Tibial artery (tissue), 4 donors: Measurements from ENCODE around the gene JADE2.

Source experiments
- DNase-seq, 2 donors: peaks; one replicate each; pipeline ENCODE4 v3.0.0-alpha.2; 2019
- H3K27ac ChIP-seq, 2 donors: fragments of 200-600 bp; sonication (generic) in 1 of 2; 1 replicate in 1 of 2; 2 replicates in 1 of 2; pipeline ENCODE4 v1.5.1; 2018 to 2019; ENCODE audit warnings: mild to moderate bottlenecking in 1 of 2
- H3K27me3 ChIP-seq, 2 donors: fragments of 200-600 bp; sonication (generic) in 1 of 2; one replicate each; pipeline versions ENCODE4 v1.5.1 to v1.6.0; 2016 to 2019
- H3K36me3 ChIP-seq, 3 donors: fragments of 200-600 bp; sonication (generic) in 2 of 3; one replicate each; pipeline ENCODE4 v1.5.1; 2016 to 2019; ENCODE audit warnings: mild to moderate bottlenecking in 2 of 3
- H3K4me1 ChIP-seq, 4 donors: fragments of 200-600 bp; sonication (generic) in 2 of 4; 1 replicate in 3 of 4; 2 replicates in 1 of 4; pipeline ENCODE4 v1.5.1; 2016 to 2019
- H3K4me3 ChIP-seq, 2 donors: fragments of 200-600 bp; sonication (generic) in 1 of 2; 1 replicate in 1 of 2; 2 replicates in 1 of 2; pipeline ENCODE4 v1.5.1; 2018 to 2019; ENCODE audit warnings: mild to moderate bottlenecking in 2 of 2
- H3K9me3 ChIP-seq, 3 donors: fragments of 200-600 bp; sonication (generic) in 1 of 3; one replicate each; pipeline ENCODE4 v1.5.1; 2016 to 2019
- CTCF ChIP-seq, 2 experiments: fragments of 200-600 bp in 1 of 2; fragments of 450-650 bp in 1 of 2; IDR thresholded peaks; one replicate each; pipeline ENCODE4 v1.5.1; 2017 to 2019; ENCODE audit warnings: antibody characterized with exemption in 2 of 2, mild to moderate bottlenecking in 1 of 2, moderate library complexity in 1 of 2
- intact Hi-C: fragments of 100-400 bp; cut with DNase I; formaldehyde crosslinking; loops from one replicate; pipeline ENCODE4 v1.15.0; 2023; ENCODE audit warnings: low total_unique reads

Gene JADE2

DNA sequence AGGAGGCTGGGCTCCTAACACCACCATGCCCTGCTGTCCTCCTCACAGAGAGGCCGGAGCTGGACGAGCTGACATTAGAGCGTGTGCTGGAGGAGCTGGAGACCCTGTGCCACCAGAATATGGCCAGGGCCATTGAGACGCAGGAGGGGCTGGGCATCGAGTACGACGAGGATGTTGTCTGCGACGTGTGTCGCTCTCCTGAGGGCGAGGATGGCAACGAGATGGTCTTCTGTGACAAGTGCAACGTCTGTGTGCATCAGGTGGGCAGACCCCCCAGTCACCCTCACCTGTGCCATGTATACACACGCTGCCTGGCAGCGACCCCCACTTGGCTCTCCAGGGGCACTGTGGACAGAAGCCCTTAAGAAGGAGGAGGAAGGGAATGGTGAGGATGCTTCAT lies 35.2 kb downstream of the JADE2 start:
- Histone ChIP-seq H3K4me3 (no peak overlapping the region), H3K27ac (no peak overlapping the region), H3K36me3 (peaks cover 63 to 80% (median 74%) of the 10 kb centered on the region in 3 donors), H3K4me1 (peaks cover 0 to 18% (median 6%) of the 10 kb centered on the region in 4 donors), H3K27me3 (no peaks in the 10 kb centered on the region), H3K9me3 (no peaks in the 10 kb centered on the region)
- intact Hi-C loops, result no loop called here
- TF ChIP-seq CTCF (IDR thresholded peaks at IDR 0.05), result no peak
- DNase-seq, result no peak

GRCh38 chr5:134561871-134562296 lies 36.4 kb downstream of the JADE2 start:
- intact Hi-C loops, result no loop called here
- Histone ChIP-seq H3K27me3 (no peaks in the 10 kb centered on the region), H3K27ac (peak overlapping the region in 1 of 2 donors; percentile 3), H3K36me3 (peaks cover 72 to 86% (median 86%) of the 10 kb centered on the region in 3 donors), H3K4me1 (peaks cover 0 to 13% (median 3%) of the 10 kb centered on the region in 4 donors), H3K4me3 (no peak overlapping the region), H3K9me3 (no peaks in the 10 kb centered on the region)
- no peak for DNase-seq
- TF ChIP-seq CTCF (IDR thresholded peaks at IDR 0.05), result no peak

- no peak for TF ChIP-seq CTCF (IDR thresholded peaks at IDR 0.05)
- Histone ChIP-seq H3K36me3 (peaks cover 73 to 99% (median 95%) of the 10 kb centered on the region in 3 donors), H3K27ac (no peak overlapping the region), H3K9me3 (no peaks in the 10 kb centered on the region), H3K4me1 (peaks cover 0 to 22% (median 12%) of the 10 kb centered on the region in 4 donors), H3K4me3 (no peak overlapping the region), H3K27me3 (no peaks in the 10 kb centered on the region)
- DNase-seq, result no peak
- intact Hi-C loops, result no loop called here
Observed at GRCh38 chr5:134563221-134563620, 37.8 kb downstream of the JADE2 start.

- H3K4me1 ChIP-seq, result peaks cover 0 to 30% (median 19%) of the 10 kb centered on the region in 4 donors
- H3K4me3 ChIP-seq, result no peak overlapping the region
- no peak for TF ChIP-seq CTCF (IDR thresholded peaks at IDR 0.05)
- H3K36me3 ChIP-seq, result peaks cover 73 to 100% (median 89%) of the 10 kb centered on the region in 3 donors
- no peak overlapping the region for H3K27ac ChIP-seq
- intact Hi-C loops, result no loop called here
- no peaks in the 10 kb centered on the region for H3K9me3 ChIP-seq
- no peak for DNase-seq
- no peaks in the 10 kb centered on the region for H3K27me3 ChIP-seq
Observed at GRCh38 chr5:134563962-134564361, 38.5 kb downstream of the JADE2 start.

DNA sequence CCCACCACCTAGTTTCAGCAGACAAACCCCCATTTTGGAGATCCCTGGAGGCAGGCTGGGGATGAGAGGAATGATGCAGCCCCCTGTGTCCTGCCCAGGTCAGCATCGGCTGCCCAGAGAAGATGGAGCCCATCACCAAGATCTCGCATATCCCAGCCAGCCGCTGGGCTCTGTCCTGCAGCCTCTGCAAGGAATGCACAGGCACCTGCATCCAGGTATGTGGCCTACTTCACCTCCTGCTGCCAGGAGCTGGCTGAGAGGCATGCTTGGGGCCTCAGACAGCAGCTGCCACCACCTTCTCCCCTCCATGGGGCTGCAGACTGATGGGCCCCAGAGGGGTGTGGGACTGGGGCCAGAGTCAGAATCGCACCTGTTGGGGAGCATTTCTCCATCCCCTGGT lies 38.9 kb downstream of the JADE2 start:
- no peak overlapping the region for H3K27ac ChIP-seq
- H3K4me3 ChIP-seq, result no peak overlapping the region
- no peaks in the 10 kb centered on the region for H3K27me3 ChIP-seq
- no peak for TF ChIP-seq CTCF (IDR thresholded peaks at IDR 0.05)
- no peak for DNase-seq
- intact Hi-C loops, result no loop called here
- H3K36me3 ChIP-seq, result peaks cover 73 to 100% (median 85%) of the 10 kb centered on the region in 3 donors
- no peaks in the 10 kb centered on the region for H3K9me3 ChIP-seq
- peaks cover 3 to 34% (median 22%) of the 10 kb centered on the region in 4 donors for H3K4me1 ChIP-seq
